Activated CD8-positive, alpha-beta memory T cell treated with anti-CD3 and anti-CD28 coated beads for 1 hour (primary cell): ENCODE data around the gene OGT.
"Not testable (repeated sequence)": the region's sequence is repeated elsewhere in the genome, so short reads cannot be mapped to it uniquely, and the experiment has no call there.

Source experiments
- DNase-seq, 2 donors: peaks; one replicate each; pipeline ENCODE4 v3.0.0-alpha.2; 2020; ENCODE audit warnings: low read depth in 1 of 2; ENCODE audit errors: extremely low read depth in 1 of 2

The OGT gene

GRCh38 chrX:71579136-71579989 lies 46.5 kb downstream of the OGT start:
- DNase-seq: no peak

- DNase-seq: no peak
Measured at GRCh38 chrX:71579990-71580380, 47.1 kb downstream of the OGT start.

GRCh38 chrX:71581210-71581609 lies 48.3 kb downstream of the OGT start:
- DNase-seq: no peak

GRCh38 chrX:71586929-71587328 lies 54.0 kb downstream of the OGT start:
- DNase-seq: no peak

GRCh38 chrX:71593210-71593609 lies 60.3 kb downstream of the OGT start:
- not testable (repeated sequence) for DNase-seq

GRCh38 chrX:71599965-71600364 lies 67.1 kb downstream of the OGT start:
- DNase-seq: no peak

- DNase-seq: no peak
Measured at GRCh38 chrX:71603618-71604017, 70.7 kb downstream of the OGT start.

- no peak for DNase-seq
Measured at GRCh38 chrX:71604141-71604540, 71.2 kb downstream of the OGT start.

GRCh38 chrX:71604796-71605568 lies 72.1 kb downstream of the OGT start:
- DNase-seq: no peak

- no peak for DNase-seq
Measured at GRCh38 chrX:71606536-71607216, 73.8 kb downstream of the OGT start.

- no peak for DNase-seq
Measured at GRCh38 chrX:71607488-71607887, 74.6 kb downstream of the OGT start.

- no peak for DNase-seq
Measured at GRCh38 chrX:71609095-71609750, 76.3 kb downstream of the OGT start.

- DNase-seq: not testable (repeated sequence)
Measured at GRCh38 chrX:71611736-71612135, 78.8 kb downstream of the OGT start.

GRCh38 chrX:71612256-71612655 lies 79.4 kb downstream of the OGT start:
- DNase-seq: no peak

GRCh38 chrX:71615056-71615455 lies 82.2 kb downstream of the OGT start:
- DNase-seq: no peak

- no peak for DNase-seq
Measured at GRCh38 chrX:71615954-71616353, 83.0 kb downstream of the OGT start.

GRCh38 chrX:71616672-71617529 lies 84.0 kb downstream of the OGT start:
- DNase-seq: no peak

- no peak for DNase-seq
Measured at GRCh38 chrX:71617742-71618141, 84.8 kb downstream of the OGT start.

GRCh38 chrX:71618303-71618721 lies 85.4 kb downstream of the OGT start, which contains the start of gene CXCR3:
TSS of gene CXCR3 (minus strand) at chrX:71618511. CDS start at chrX:71618449, 62 bp downstream.
- peak; percentile 28 to 54 for DNase-seq

- DNase-seq: no peak
Measured at GRCh38 chrX:71618787-71619186, 85.9 kb downstream of the OGT start.
